ENCODE data around the gene WDHD1.
"Not testable (repeated sequence)": the region's sequence is repeated elsewhere in the genome, so short reads cannot be mapped to it uniquely, and the experiment has no call there.

The WDHD1 gene, protein sequence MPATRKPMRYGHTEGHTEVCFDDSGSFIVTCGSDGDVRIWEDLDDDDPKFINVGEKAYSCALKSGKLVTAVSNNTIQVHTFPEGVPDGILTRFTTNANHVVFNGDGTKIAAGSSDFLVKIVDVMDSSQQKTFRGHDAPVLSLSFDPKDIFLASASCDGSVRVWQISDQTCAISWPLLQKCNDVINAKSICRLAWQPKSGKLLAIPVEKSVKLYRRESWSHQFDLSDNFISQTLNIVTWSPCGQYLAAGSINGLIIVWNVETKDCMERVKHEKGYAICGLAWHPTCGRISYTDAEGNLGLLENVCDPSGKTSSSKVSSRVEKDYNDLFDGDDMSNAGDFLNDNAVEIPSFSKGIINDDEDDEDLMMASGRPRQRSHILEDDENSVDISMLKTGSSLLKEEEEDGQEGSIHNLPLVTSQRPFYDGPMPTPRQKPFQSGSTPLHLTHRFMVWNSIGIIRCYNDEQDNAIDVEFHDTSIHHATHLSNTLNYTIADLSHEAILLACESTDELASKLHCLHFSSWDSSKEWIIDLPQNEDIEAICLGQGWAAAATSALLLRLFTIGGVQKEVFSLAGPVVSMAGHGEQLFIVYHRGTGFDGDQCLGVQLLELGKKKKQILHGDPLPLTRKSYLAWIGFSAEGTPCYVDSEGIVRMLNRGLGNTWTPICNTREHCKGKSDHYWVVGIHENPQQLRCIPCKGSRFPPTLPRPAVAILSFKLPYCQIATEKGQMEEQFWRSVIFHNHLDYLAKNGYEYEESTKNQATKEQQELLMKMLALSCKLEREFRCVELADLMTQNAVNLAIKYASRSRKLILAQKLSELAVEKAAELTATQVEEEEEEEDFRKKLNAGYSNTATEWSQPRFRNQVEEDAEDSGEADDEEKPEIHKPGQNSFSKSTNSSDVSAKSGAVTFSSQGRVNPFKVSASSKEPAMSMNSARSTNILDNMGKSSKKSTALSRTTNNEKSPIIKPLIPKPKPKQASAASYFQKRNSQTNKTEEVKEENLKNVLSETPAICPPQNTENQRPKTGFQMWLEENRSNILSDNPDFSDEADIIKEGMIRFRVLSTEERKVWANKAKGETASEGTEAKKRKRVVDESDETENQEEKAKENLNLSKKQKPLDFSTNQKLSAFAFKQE

DNA sequence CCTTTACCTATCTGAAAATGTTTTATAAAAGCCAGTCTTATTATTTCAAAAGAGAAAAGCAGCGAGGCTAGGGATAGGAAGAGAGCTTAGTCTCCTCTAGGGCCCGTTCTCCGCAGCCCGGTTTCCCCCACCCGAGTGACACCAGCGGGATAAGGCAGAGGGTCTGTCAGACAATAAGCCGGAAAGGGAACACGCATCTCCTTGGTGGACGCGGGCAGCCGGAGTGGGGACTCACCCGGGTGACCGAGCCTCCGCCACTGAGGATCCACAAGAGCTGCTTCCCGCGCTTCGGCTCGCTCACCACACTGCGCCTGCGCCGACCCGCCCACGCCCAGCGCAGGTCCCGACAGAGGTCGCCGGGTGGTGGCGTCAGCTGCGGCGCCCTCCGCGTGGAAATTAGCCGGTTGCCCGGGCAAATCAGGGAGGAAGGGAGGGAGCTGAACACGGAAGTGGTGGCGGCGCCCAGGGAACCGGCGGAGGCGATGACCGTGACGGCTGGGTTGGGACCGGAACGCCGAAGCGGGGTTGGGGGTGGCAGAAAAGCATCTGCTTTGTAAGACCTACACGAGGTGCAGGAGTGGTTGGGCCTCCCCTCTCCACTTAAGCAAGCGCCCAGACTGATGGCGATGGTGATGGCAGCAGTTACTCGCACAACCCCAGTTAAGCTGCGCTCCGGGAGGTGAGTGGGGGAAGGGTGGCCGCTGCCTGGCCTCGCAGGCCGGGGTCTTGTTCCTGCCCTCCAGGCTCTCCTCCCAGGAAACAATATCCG is at the start of gene WDHD1, which contains the start of gene SOCS4:
Gene WDHD1, minus strand, starts transcription at position 307 of the 769 bp plus-strand sequence. CDS start 312 bp downstream, outside the sequence.
Gene SOCS4, plus strand, starts transcription at position 444 of the 769 bp plus-strand sequence. CDS start 15,806 bp downstream, outside the sequence.
- peak; percentile 93 to 96 for DNase-seq

DNA sequence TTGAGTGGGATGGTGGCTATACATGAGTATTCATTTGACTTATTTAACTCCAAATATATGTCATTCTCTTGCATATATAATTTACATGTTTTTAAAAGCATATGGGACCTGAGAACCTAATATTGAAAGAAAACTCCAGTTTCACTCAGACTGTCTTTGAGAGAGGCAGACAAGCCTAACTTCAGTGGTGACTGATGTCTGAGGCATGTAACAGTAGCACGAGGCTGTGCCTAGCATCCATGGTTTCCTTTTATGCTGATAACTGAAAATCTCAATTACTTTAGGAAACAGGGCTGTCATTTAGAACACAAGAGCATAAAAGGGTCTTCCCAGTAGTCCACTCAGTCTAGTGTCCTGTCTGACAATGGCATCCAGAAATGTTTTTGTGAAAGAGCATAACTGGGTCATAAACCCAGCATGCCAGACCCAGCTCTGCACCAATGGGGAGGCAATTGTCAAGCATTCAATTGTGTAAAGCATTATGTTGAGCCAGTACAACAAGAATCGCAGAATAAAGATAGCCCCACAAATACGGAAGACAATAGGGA is 48.8 kb upstream of the WDHD1 start:
- no peak for DNase-seq

DNA sequence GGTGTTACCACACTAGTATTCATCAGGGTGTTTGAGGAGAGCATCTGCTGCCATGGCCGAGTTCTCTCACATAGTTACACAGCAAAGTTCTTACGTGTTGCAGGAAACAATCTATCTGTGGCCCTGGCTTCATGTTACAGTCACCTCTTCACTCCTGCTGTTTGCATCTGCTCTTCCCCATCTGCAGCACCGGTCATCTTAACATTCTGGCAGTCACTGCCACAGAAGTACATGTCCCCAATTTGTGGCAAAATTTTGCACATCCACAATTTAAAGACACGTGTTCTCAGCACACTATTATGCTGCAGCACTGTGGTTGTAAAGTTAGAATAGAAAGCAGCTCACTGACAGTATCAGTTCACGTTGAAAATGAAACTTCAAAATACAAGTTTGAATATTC is 47.8 kb upstream of the WDHD1 start:
- no peak for DNase-seq

DNA sequence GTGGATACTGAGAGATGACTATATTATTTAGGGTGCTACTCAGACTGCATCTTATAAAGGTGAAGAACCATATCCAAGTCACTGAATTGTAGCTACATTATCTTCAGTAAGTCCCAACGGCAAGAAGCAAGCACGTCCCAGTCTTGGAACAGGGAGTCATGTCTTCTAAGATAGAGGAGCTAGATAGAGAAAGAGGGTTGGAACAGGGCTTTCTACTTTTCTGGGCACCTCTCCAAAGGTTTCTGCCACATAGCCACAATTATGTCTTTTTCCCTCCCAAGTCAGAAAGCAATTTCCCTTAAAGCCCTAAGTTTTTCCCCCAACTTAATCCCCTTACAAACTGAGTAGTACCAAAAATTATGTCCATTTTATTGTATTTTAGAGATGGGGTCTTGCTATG is 47.0 kb upstream of the WDHD1 start:
- DNase-seq = no peak

DNA sequence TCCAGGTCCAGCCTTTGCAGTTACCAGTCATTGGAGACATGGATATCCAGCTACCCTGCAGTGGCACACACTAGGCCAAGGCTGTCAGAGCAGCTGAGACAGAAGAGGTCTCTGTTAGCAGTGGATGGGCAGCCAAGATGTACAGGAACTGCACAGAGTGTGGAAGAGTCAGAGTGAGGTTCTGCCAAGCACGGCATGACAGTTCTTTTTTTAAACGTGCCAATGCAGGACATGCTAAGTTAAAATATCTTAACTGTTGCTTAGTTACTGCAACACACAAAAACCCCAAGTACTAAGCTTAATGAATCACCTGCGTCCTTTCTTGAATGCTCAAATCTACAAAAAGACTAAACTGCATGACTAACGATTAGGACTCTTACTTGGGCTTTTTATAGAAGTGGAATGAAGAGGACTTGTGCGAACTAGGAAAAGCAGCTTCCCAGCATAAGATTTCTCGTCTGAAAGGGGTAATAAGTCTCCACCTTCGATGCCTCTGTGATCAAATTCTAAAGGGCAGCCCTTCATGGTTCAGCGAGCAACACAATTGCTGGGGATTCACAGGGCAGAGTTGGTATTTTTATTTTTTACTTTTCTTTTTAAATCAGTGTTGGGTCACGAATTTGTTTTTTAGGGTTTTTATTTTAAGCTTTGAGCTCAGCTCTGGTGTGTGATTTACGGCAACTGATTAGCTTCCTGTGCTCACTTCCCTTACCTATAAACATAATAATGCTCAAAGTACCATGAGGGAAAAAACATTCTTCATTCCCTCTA is 45.2 kb upstream of the WDHD1 start:
- DNase-seq = peak; percentile 33

DNA sequence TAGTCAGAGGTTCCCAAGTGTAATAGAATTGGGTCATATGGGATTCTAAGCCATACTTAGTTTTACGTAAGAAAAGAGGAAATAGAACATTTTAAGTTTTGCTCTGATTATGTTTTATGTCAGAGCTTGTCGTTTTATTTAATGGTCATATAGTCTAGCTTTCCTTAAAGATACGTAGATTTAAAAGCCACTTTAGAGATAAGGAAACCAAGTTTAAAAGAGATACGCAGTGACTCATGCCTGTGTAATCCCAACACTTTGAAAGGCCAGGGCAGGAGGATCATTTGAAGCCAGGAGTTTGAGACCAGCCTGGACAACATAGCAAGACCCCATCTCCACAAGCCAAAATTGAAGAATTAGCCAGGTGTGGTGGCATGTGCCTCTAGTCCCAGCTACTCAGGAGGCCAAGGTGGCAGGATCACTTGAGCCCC is 44.1 kb upstream of the WDHD1 start:
- no peak for DNase-seq

DNA sequence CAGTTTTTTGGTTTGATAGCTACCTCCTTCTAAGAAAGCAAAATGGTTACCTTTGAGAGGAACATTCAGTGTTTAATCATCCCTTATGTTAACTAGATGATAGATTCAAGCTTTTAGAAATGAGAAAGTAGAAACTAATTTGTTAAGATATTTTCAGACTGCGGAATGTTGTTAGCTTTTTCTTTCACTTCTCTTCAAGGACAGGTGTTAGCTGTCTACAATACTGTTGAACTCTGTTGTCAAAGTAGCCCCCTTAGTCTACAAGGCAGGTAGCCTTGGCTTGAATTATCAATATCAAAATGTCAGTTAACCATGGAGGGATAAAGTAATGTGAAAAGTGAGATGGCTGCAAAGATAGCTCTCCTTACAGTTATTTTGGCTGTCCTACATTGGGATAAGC is 39.3 kb upstream of the WDHD1 start:
- DNase-seq = no peak

DNA sequence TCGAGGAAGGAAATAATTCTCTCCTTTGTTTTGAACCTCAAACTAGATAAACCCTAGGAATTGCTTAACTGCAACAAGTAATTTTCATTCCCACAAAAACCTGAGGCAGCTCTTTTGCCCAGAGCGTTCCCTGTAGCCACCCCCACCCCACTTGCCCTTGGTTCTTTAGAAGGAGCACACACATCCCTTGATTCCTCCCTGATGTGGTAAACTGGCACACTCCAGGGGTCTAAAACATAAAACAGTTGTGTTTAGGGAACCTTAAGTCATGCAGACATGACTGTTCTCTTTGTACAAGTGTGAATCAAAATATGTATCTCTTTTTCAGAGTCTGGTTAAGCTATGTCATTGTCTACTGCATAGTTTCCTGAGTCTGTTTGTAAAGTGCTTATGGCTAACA is 38.5 kb upstream of the WDHD1 start:
- DNase-seq = no peak

DNA sequence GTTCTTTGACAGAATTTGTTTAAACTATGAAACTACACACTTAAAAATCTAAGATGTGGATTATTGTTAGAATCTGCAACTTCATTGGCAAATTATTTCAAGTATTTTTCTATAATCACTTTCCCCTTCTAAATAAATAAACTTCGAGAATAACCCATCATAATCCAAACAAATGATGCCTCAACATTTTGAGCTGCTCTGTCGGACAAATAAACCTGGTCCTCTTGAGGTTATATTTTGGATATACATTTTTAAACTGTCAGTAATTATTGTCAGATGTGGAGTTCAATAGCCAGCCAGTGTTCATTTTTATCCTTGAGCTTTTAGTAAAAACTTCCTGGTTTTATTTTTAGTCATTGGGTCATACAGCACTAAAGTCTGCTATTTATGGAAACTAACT is 38.0 kb upstream of the WDHD1 start:
- DNase-seq = not testable (repeated sequence)

DNA sequence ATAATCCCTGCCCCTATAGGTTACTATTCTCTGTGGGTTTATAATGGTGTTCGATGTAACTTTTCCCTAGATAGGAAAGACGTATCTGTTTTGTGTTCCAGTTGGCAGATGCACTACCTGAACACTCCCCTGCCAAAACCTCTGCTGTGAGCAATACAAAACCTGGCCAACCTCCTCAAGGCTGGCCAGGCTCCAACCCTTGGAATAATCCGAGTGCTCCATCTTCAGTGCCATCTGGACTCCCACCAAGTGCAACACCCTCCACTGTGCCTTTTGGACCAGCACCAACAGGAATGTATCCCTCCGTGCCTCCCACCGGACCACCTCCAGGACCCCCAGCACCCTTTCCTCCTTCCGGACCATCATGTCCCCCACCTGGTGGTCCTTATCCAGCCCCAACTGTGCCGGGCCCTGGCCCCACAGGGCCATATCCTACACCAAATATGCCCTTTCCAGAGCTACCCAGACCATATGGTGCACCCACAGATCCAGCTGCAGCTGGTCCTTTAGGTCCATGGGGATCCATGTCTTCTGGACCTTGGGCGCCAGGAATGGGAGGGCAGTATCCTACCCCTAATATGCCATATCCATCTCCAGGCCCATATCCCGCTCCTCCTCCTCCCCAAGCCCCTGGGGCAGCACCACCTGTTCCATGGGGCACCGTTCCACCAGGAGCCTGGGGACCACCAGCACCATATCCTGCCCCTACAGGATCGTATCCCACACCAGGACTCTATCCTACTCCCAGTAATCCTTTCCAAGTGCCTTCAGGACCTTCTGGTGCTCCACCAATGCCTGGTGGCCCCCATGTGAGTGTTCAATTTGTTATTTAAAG is 35.8 kb upstream of the WDHD1 start:
- no peak for DNase-seq

DNA sequence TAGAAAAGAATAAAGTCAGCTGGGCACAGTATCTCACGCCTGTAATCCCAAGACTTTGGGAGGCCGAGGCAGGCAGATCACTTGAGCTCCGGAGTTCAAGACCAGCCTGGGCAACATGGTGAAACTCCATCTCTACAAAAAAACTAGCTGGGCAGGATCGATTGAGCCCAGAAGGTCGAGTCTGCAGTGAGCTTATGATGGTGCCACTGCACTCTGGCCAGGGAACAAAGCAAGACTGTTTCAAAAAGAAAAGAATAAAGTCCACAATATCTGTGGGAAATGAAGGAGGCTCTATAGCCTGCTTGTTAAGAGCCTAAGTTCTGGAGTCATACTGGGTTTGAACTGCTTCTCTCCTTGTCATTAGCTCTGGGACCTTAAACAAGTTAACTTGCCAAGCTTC is 32.4 kb upstream of the WDHD1 start:
- no peak for DNase-seq

DNA sequence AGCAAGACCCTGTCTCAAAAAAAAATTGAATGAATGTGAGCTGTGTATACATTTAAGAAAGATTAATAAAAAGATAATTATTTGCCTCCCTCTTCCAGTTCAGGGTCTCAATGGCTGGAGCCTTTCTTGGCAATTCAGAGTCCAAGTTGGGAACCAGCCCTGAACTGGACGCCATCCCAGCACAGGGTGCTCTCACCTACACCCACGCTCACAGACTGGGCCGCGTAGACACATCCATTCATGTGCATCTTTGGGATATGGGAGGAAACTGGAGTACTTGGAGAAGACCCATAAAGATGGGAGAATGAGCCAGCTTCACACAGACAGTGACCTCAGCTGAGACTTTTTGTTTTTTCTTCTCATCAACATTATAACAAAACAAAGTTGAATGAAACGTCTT is 31.0 kb upstream of the WDHD1 start:
- DNase-seq = no peak

DNA sequence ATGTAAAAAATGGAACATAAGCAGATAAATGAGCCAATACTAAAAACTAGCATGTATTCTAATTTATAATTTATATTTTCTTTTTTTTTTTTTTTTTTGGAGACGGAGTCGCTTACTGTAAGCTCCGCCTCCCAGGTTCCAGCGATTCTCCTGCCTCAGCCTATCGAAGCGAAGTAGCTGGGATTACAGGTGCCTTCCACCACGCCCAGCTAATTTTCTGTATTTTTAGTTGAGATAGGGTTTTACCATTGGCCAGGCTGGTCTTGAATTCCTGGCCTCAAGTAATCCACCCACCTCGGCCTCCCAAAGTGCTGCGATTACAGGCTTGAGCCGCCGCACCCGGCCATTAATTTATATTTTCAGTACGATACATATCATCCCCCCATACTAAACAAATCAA is 27.2 kb upstream of the WDHD1 start:
- no peak for DNase-seq

DNA sequence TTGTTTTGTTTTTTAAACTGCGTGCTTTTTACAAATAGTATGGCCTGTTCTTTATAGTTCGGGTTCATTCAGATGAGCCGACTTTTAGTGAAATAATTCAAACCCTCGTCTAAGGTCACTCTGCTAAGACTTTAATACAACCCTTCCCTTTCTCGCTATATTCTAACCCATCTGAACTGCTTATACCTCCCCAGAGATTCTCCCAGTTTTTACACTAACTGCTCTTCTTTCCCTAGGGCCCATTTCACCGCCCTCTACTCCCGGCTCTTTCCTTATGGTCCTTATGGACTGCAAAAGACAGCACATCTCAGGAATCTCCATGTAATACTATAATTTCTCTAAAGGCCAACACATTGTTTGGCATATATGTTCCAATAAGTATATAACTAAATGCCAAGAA is 26.6 kb upstream of the WDHD1 start:
- no peak for DNase-seq

DNA sequence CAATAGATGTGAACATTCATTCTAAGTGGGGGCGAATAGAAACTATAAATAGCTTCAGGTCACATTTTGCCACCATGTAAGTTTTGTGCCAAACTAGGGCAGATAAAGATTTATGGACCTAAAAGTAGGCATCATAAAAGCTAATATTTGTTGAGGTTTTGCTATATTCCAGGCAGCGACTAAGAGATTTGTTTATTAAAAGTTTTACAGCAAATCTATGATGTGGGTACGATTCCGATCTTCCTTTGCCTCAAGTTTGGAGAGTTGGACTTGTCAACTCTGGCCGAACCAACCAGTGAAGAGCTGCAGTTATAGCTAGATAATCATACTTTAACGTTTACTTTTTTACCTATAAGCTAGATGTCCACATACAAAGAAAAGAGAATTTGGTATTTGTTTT is 26.1 kb upstream of the WDHD1 start:
- no peak for DNase-seq

DNA sequence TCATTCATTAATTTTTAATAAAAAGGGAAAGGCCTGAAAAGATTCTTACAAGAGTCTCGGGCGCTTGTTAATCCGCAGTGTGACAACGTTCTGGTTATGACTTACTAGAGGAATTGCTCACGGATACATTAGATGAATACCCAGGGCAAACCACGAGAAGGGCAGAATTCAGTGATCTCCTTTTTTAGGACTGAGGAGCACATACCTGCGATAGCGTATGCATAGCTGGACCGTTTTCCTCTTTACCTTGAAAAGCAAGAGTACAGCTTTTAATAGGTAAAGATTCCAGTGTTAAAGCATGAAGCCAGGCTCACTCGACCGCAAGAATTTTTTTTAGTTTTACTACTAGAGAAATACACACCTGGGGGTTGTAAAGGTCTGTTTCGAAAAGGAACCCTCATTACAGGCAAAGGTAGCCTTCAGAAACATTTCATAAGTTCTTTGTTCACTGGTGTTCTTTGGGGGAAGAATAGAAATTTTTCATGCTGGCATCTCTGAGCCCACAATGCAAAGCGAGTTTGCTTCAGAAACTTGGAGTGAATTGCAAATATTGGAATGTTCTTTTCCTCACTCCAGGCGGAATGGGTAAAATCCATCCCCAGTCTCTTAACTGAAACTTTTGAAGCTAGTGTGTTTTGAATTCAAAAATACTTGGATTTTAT is 25.5 kb upstream of the WDHD1 start:
- DNase-seq = no peak

DNA sequence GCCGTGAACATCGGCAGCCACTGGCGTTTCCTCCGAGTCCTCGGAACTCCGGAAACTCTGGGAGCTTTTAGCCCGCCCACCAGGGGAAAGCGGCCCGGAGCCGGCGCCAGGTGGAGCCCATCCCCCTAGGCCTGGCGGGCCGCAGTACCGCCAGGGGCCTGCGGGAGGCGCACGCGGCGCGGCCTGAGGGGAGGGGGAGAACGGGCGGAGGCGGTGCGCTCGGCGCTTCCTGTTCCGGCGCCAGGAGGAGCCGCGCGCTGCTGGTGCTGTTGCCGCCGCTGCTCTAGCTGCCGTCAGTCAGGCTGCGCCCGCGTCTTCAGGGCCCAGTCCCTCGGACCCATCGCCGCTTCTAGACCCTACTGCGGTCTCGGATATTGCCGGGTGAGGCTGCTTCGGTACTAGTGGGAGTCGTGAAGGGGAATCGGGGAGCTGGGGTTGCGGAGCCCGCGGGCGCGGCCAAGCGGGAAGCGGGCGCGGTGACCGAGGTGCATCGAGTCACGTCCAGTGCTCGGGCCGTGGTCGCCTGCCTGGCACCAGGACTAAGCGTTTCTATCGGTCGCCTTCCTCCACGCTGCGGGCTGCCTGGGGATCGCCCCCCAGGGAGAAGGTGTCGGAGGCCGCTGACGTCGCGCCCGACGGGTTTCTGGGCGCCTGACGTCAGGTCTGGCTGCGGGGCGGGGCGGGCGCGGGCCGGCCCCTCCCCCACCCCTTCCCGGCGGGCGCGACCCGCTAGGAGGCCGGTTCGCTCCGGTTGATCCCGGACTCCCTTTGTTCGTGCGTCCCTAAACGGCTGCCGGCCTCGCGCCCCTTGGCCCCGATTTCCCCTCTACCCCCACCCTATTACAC is 24.7 kb upstream of the WDHD1 start, which contains the start of gene MAPK1IP1L:
Gene MAPK1IP1L, plus strand, starts transcription at position 225 of the 846 bp plus-strand sequence. CDS start 10,037 bp downstream, outside the sequence.
- peak; percentile 89 to 93 for DNase-seq

DNA sequence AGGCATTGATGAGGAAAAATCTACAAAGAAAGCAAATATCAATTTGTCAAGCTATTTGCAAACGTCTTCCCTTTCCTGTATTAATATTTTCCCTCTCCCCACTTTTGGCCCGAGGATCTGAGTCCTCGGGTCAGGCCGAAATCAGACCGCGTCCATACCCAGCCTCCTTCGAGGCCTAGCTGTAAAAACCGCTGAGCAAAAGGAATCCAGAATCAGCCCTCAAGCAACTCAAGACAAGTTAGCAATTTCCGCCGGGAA is 24.2 kb upstream of the WDHD1 start:
- no peak for DNase-seq

DNA sequence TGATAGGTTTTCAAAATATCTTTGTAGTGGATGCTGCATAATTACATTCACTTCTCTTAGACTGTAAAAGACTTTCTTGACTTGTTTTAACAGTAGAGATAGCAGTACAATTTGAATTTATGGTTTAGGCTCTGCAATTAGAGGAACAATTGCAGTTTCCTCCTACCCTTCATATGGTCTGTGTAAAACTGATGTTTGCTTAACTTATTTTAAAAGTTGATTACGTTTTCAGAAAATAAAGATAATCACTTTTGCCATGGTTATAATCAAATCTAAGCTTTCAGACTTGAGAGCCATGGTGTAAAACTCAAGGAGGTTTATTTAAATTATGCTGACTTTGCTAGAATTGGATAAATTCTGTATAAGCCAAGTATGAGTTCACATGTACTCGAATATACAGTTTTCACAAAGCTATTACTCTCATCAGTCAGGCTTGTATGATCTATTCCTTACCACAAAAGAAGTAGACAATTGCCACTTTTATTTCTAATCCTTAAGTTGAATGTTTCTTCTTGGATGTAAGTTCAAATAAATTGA is 22.1 kb upstream of the WDHD1 start:
- DNase-seq = no peak

Data from CD4-positive, alpha-beta T cell treated with Interferon alpha-2 for 1 hour (primary cell).